Ecto neural progenitor cell (in vitro differentiated cells): ENCODE data around the gene BAHCC1.

Experiments used
- DNase-seq: peaks from one replicate; pipeline ENCODE4 v3.0.0-alpha.2; 2018; ENCODE audit warnings: low spot score

Gene BAHCC1

GRCh38 chr17:81367171-81367570, 28.1 kb upstream of the BAHCC1 start:
- DNase-seq, result peak; percentile 49

GRCh38 chr17:81368161-81369022, 26.9 kb upstream of the BAHCC1 start:
- peak; percentile 47 for DNase-seq

GRCh38 chr17:81370294-81370693, 25.0 kb upstream of the BAHCC1 start:
- no peak for DNase-seq

GRCh38 chr17:81371910-81372760, 23.1 kb upstream of the BAHCC1 start:
- DNase-seq, result peak; percentile 83

- no peak for DNase-seq
These were observed 21.6 kb upstream of the BAHCC1 start for GRCh38 chr17:81373536-81374160.

GRCh38 chr17:81374890-81375289, 20.4 kb upstream of the BAHCC1 start:
- DNase-seq, result no peak

- DNase-seq, result no peak
These were observed 18.1 kb upstream of the BAHCC1 start for GRCh38 chr17:81376946-81377714.

GRCh38 chr17:81378941-81379511, 16.2 kb upstream of the BAHCC1 start:
- DNase-seq, result peak; percentile 57

GRCh38 chr17:81379523-81379942, 15.7 kb upstream of the BAHCC1 start:
- DNase-seq, result peak; percentile 56

GRCh38 chr17:81380131-81380530, 15.1 kb upstream of the BAHCC1 start:
- DNase-seq, result no peak

GRCh38 chr17:81380666-81381518, 14.4 kb upstream of the BAHCC1 start:
- peak; percentile 54 for DNase-seq

GRCh38 chr17:81381632-81382577, 13.4 kb upstream of the BAHCC1 start:
- DNase-seq, result peak; percentile 51

GRCh38 chr17:81382851-81383250, 12.4 kb upstream of the BAHCC1 start:
- peak; percentile 48 for DNase-seq

- DNase-seq, result peak; percentile 49
These were observed 11.5 kb upstream of the BAHCC1 start for GRCh38 chr17:81383504-81384421.

- no peak for DNase-seq
These were observed 10.3 kb upstream of the BAHCC1 start for GRCh38 chr17:81384929-81385319.

GRCh38 chr17:81385320-81386111, 9.7 kb upstream of the BAHCC1 start:
- no peak for DNase-seq

GRCh38 chr17:81386141-81386645, 9.1 kb upstream of the BAHCC1 start:
- DNase-seq, result no peak
